ENCODE results near the gene CEP20.
"Not testable (repeated sequence)": the region's sequence is repeated elsewhere in the genome, so short reads cannot be mapped to it uniquely, and the experiment has no call there.

The CEP20 gene

DNA sequence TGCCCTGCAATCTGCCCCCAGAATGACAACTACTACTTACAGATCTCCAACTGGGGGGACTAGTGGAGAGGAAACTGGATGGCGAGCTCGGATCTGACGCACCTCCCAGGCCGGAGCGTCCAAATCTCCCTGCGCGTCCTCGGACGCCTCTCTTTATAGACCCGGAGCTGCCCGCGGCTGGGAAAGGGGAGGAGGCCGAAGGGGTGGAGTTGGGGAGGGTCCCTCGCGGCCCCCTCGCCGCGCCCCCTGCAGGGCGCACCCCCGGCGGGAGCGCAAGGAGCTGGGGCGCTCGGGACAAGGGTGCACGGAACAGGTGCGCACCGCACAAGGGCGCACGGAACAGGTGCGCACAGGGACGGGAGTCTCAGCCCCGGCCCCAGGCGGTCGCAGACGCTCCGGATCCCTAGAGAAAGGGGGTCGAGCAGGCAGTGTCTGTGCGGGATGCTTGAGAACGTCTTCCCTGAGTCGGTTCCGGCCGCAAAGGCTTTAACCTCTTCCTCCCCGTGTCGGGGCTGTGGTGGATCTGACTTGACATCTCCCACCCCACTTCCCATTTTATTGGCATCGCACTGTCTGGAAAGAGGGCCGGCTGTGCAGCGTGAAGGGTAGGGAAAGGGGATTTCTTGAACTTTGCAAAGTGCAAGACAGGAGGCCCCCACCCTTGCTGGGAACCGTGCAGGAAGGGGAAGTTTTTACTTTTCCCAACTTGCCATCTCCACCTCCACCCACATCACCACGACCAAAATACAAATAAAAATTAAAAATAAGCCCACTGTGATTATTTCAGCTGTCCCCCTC, 31.3 kb downstream of the CEP20 start, which contains the start of gene MYH11:
Gene MYH11 (minus strand): TSS at position 128 of the 798 bp plus-strand sequence. CDS start 18,776 bp downstream, outside the sequence.
- no peak for DNase-seq

DNA sequence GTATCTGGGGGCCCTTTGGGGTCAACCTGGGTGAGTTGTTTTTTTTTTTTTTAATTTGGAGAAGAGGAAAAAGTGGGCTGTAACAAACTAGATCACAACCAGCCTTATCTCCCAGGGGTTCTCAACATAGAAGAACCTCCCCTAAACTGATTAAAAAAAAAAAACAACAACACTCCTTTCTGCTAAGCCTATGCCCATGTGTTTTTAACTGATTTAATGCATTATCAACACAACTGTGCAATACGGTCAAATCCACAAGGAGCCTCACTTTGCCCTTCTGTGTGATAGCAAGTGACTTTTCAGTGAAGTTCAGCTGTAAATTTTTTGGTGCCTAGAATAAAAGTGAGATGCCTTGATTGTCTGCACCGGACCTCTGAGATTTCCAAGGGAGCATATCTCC, 32.2 kb downstream of the CEP20 start:
- no peak for DNase-seq

DNA sequence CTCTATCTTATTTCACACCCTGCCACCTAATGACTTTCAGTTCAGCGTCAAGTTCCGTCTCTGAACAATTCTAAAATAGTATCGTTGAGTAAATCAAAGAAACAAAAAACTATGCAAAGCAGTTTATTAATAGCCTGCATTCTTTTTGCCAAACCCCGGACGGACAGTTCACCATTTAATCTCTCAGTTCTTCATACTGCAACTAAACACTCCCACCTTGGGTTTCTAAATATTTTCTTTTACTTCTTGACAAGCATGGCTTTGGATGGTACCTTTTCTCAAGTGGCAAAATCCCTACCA, 32.7 kb downstream of the CEP20 start:
- DNase-seq: no peak

GRCh38 chr16:15854906-15855703, 33.3 kb downstream of the CEP20 start:
- DNase-seq: no peak

GRCh38 chr16:15854061-15854460, 34.3 kb downstream of the CEP20 start:
- DNase-seq: no peak

GRCh38 chr16:15853021-15853420, 35.4 kb downstream of the CEP20 start:
- DNase-seq: no peak

GRCh38 chr16:15850555-15850954, 37.8 kb downstream of the CEP20 start:
- DNase-seq: not testable (repeated sequence)

GRCh38 chr16:15849209-15849981, 39.0 kb downstream of the CEP20 start:
- DNase-seq: no peak

DNA sequence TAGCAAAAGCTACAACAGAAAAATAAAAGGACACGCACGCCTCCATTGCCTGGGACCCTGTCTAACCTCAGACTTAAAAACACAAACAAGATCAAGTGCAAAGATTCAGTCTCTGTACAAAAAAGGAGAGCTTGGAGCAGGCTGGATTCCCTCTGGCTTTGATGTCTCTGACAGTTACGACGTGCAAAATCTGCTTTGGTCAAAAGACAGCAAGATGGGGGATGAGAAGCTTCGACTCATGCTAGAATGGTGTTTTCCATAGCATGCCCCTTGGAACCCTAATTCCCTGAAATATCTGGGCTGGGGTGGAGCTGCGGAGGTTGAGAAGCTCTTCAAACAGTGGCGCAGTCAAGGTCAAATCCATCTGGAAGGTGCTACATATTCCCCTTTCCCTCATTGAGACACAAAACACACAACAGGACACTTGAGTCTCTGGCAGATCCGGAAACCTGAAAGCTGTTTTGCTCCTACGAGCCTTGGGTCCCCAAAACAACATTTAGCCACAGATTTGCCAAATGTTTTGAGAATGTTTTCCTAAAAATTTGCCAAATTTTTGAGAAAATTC, 40.7 kb downstream of the CEP20 start:
- DNase-seq: no peak

- DNase-seq: no peak
Observed at GRCh38 chr16:15846510-15846909, 41.9 kb downstream of the CEP20 start.

GRCh38 chr16:15843635-15844279, 44.6 kb downstream of the CEP20 start:
- no peak for DNase-seq

GRCh38 chr16:15839204-15839603, 49.2 kb downstream of the CEP20 start:
- not testable (repeated sequence) for DNase-seq

GRCh38 chr16:15837761-15838160, 50.6 kb downstream of the CEP20 start:
- no peak for DNase-seq

- no peak for DNase-seq
Observed at GRCh38 chr16:15836965-15837611, 51.3 kb downstream of the CEP20 start.

- DNase-seq: no peak
Observed at GRCh38 chr16:15836074-15836473, 52.3 kb downstream of the CEP20 start.

GRCh38 chr16:15835136-15835878, 53.1 kb downstream of the CEP20 start:
- DNase-seq: peak; percentile 68

GRCh38 chr16:15834502-15834901, 53.9 kb downstream of the CEP20 start:
- no peak for DNase-seq

DNA sequence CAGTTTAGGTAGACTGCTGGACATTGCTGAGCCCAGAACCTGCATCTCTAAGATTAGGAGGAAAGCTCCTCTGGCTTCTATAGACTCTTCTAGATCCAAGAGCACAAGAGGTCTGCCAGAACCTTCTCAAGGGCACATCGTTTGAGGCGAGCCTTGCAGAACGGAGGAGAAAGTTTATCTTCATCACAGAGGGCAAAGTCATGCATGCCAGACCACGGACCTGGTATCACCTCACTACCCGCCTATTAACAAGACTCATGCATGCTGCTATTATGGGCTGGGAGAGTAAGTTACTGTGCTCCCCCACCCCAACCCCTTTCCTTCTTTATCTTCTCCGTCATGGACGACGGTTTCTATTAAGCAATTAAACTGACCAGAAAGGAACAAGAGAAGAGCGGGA, 54.9 kb downstream of the CEP20 start:
- no peak for DNase-seq

DNA sequence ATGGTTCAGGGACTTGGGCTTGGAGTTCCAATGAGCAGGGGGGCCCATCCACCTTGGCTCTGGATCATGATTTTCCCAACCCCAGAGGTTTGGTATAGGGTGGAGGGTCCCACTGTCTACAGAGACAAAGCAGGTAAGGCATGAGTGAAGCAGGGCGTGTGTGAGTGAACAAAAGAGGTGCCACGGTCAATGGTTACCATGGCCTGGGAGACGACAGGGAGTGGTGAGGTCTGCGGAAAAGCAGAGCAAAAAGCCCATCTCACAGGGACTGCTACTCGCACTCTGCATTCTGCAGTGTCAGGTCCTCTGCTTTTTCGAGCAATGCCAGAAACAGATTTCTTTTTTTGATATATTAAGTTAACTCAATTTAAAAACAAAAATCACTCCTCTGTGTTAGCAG, 56.2 kb downstream of the CEP20 start:
- DNase-seq: no peak

DNA sequence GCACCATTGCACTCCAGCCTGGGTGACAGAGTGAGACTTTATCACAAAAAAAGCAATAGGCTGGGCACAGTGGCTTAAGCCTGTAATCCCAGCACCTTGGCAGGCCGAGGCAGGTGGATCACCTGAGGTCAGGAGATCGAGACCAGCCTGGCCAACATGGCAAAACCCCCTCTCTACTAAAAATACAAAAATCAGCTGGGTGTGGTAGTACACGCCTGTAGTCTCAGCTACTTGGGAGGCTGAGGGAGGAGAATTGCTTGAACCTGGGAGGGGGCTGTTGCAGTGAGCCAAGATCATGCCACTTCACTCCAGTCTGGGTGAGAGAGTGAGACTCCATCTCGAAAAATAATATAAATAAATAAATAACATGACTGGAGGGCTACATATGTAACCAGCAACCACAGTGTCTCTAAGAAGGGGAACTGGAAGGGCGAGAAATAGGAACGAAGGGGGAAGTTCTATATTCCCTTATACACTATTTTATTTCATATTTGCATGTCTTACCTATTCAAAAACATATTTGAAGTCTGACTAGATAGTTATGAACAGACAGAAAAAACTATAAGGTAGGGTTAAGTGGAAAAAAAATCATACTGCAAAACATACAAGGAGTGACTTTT, 57.5 kb downstream of the CEP20 start:
- DNase-seq: no peak

- DNase-seq: no peak
Observed at GRCh38 chr16:15829460-15829859, 58.9 kb downstream of the CEP20 start.

All from activated CD4-positive, alpha-beta T cell treated with anti-CD3 and anti-CD28 coated beads, Interleukin-2, amount 50 U/mL, for 16 hours (primary cell).